ENCODE results near the gene PLEKHB1.

Gene PLEKHB1

GRCh38 chr11:73645121-73645969 is 1.0 kb upstream of the PLEKHB1 start:
- in situ Hi-C loops (cut with MboI; ENCODE audit: low pct_unique_long_range_greater_than_20kb, low sequenced_read_pairs) = no loop called here
- DNase-seq = peak; percentile 19

- DNase-seq = peak; percentile 82
- in situ Hi-C loops (cut with MboI; ENCODE audit: low pct_unique_long_range_greater_than_20kb, low sequenced_read_pairs) = no loop called here
Observed at GRCh38 chr11:73647459-73648100, 1.2 kb downstream of the PLEKHB1 start.

- no peak for DNase-seq
- in situ Hi-C loops (cut with MboI; ENCODE audit: low pct_unique_long_range_greater_than_20kb, low sequenced_read_pairs) = no loop called here
Observed at GRCh38 chr11:73648121-73648520, 1.7 kb downstream of the PLEKHB1 start.

GRCh38 chr11:73648571-73649046 is 2.2 kb downstream of the PLEKHB1 start:
- no peak for DNase-seq
- in situ Hi-C loops (cut with MboI; ENCODE audit: low pct_unique_long_range_greater_than_20kb, low sequenced_read_pairs) = no loop called here

- no peak for DNase-seq
- in situ Hi-C loops (cut with MboI; ENCODE audit: low pct_unique_long_range_greater_than_20kb, low sequenced_read_pairs) = no loop called here
Observed at GRCh38 chr11:73649206-73649605, 2.8 kb downstream of the PLEKHB1 start.

GRCh38 chr11:73650400-73650799 is 4.0 kb downstream of the PLEKHB1 start:
- DNase-seq = no peak
- in situ Hi-C loops (cut with MboI; ENCODE audit: low pct_unique_long_range_greater_than_20kb, low sequenced_read_pairs) = loop anchor here (25.0 kb wide), 1 partner anchor 238 kb away; no protein-coding TSS in a partner anchor

GRCh38 chr11:73651252-73651651 is 4.9 kb downstream of the PLEKHB1 start:
- in situ Hi-C loops (cut with MboI; ENCODE audit: low pct_unique_long_range_greater_than_20kb, low sequenced_read_pairs) = loop anchor here (25.0 kb wide), 1 partner anchor 239 kb away; no protein-coding TSS in a partner anchor
- DNase-seq = no peak

- in situ Hi-C loops (cut with MboI; ENCODE audit: low pct_unique_long_range_greater_than_20kb, low sequenced_read_pairs) = loop anchor here (25.0 kb wide), 1 partner anchor 239 kb away; no protein-coding TSS in a partner anchor
- no peak for DNase-seq
Observed at GRCh38 chr11:73651661-73652045, 5.3 kb downstream of the PLEKHB1 start.

- no peak for DNase-seq
- in situ Hi-C loops (cut with MboI; ENCODE audit: low pct_unique_long_range_greater_than_20kb, low sequenced_read_pairs) = loop anchor here (25.0 kb wide), 1 partner anchor 240 kb away; no protein-coding TSS in a partner anchor
Observed at GRCh38 chr11:73652046-73652730, 5.8 kb downstream of the PLEKHB1 start.

GRCh38 chr11:73652856-73653559 is 6.6 kb downstream of the PLEKHB1 start:
- in situ Hi-C loops (cut with MboI; ENCODE audit: low pct_unique_long_range_greater_than_20kb, low sequenced_read_pairs) = loop anchor here (25.0 kb wide), 1 partner anchor 241 kb away; no protein-coding TSS in a partner anchor
- no peak for DNase-seq

GRCh38 chr11:73653996-73654395 is 7.6 kb downstream of the PLEKHB1 start:
- in situ Hi-C loops (cut with MboI; ENCODE audit: low pct_unique_long_range_greater_than_20kb, low sequenced_read_pairs) = loop anchor here (25.0 kb wide), 1 partner anchor 242 kb away; no protein-coding TSS in a partner anchor

GRCh38 chr11:73654482-73655021 is 8.2 kb downstream of the PLEKHB1 start:
- no peak for DNase-seq
- in situ Hi-C loops (cut with MboI; ENCODE audit: low pct_unique_long_range_greater_than_20kb, low sequenced_read_pairs) = loop anchor here (25.0 kb wide), 1 partner anchor 242 kb away; no protein-coding TSS in a partner anchor

More at GRCh38 chr11:73653996-73654395, 7.6 kb downstream of the PLEKHB1 start:
- DNase-seq = no peak

- DNase-seq = no peak
- in situ Hi-C loops (cut with MboI; ENCODE audit: low pct_unique_long_range_greater_than_20kb, low sequenced_read_pairs) = loop anchor here (25.0 kb wide), 1 partner anchor 243 kb away; no protein-coding TSS in a partner anchor
Observed at GRCh38 chr11:73655686-73656085, 9.3 kb downstream of the PLEKHB1 start.

GRCh38 chr11:73656985-73657384 is 10.6 kb downstream of the PLEKHB1 start:
- DNase-seq = no peak
- in situ Hi-C loops (cut with MboI; ENCODE audit: low pct_unique_long_range_greater_than_20kb, low sequenced_read_pairs) = loop anchor here (25.0 kb wide), 1 partner anchor 245 kb away; no protein-coding TSS in a partner anchor

GRCh38 chr11:73659961-73660360 is 13.6 kb downstream of the PLEKHB1 start:
- in situ Hi-C loops (cut with MboI; ENCODE audit: low pct_unique_long_range_greater_than_20kb, low sequenced_read_pairs) = loop anchor here (25.0 kb wide), 1 partner anchor 248 kb away; no protein-coding TSS in a partner anchor
- no peak for DNase-seq

GRCh38 chr11:73660497-73661034 is 14.2 kb downstream of the PLEKHB1 start:
- in situ Hi-C loops (cut with MboI; ENCODE audit: low pct_unique_long_range_greater_than_20kb, low sequenced_read_pairs) = loop anchor here (25.0 kb wide), 1 partner anchor 248 kb away; no protein-coding TSS in a partner anchor

GRCh38 chr11:73661035-73661628 is 14.8 kb downstream of the PLEKHB1 start:
- in situ Hi-C loops (cut with MboI; ENCODE audit: low pct_unique_long_range_greater_than_20kb, low sequenced_read_pairs) = loop anchor here (25.0 kb wide), 1 partner anchor 249 kb away; no protein-coding TSS in a partner anchor
- peak; percentile 89 for DNase-seq

More at GRCh38 chr11:73660497-73661034, 14.2 kb downstream of the PLEKHB1 start:
- DNase-seq = no peak
